IMR-90 (cell line): Measurements from ENCODE around the gene LRRC41. TPM values are rescaled to one million over a fixed set of nuclear protein-coding genes. Genes with fewer than 3 reads are reported as not detected.
A peak's percentile ranks its signal among the peaks of the same experiment; 100 is the strongest.
"Not testable (repeated sequence)": the region's sequence is repeated elsewhere in the genome, so short reads cannot be mapped to it uniquely, and the experiment has no call there.

Experiments used
- ATAC-seq: fragments of 200-7000 bp; cut with Tn5 transposase; 2 replicates; pipeline ENCODE4 v1.9.1; 2020; ENCODE audit warnings: low read depth, mild to moderate bottlenecking, moderate library complexity
- BruUV-seq: library from RNA; stranded (reverse); fragments of 400-500 nt; replicated peaks from 2 replicates; lab custom pipeline; 2021; lab: Mats Ljungman, UMichigan
- CTCF ChIA-PET: fragments of 300-600 bp; formaldehyde crosslinking; extraction: SDS; loops from one replicate; lab custom pipeline; 2021; ENCODE audit warnings: antibody characterized with exemption; lab: Yijun Ruan, JAX
- POLR2A ChIA-PET: fragments of 300-600 bp; sonication (Branson Sonifier 250); formaldehyde crosslinking; loops from one replicate; lab custom pipeline; 2022; ENCODE audit warnings: antibody characterized with exemption; ENCODE audit not compliant: unreplicated experiment; lab: Charles Lee
- DNase-seq: peaks from one replicate; pipeline ENCODE4 v3.0.0; 2013
- H2AFZ ChIP-seq: replicated peaks from 2 replicates; pipeline ENCODE3; 2013; ENCODE audit warnings: low read length, mild to moderate bottlenecking; ENCODE audit not compliant: poor library complexity
- H2AK5ac ChIP-seq: 2 replicates; pipeline ENCODE4 v1.6.1; 2013; ENCODE audit warnings: low read depth, low read length, inconsistent platforms
- H2AK9ac ChIP-seq: replicated peaks from 2 replicates; pipeline ENCODE3; 2013; ENCODE audit warnings: mild to moderate bottlenecking, low read depth, low read length, moderate library complexity; ENCODE audit not compliant: poor library complexity
- H2BK120ac ChIP-seq: 2 replicates; pipeline ENCODE4 v1.6.1; 2013; ENCODE audit warnings: low read depth, low read length, inconsistent platforms
- H2BK15ac ChIP-seq: 3 replicates; pipeline ENCODE4 v1.6.1; 2013; ENCODE audit warnings: low read depth, low read length, inconsistent platforms
- H2BK20ac ChIP-seq: 2 replicates; pipeline ENCODE4 v1.6.1; 2013; ENCODE audit warnings: low read depth, mild to moderate bottlenecking, inconsistent platforms, low read length, moderate library complexity
- H2BK5ac ChIP-seq: 2 replicates; pipeline ENCODE4 v1.6.1; 2013; ENCODE audit warnings: mild to moderate bottlenecking, low read depth, low read length, inconsistent platforms; ENCODE audit not compliant: poor library complexity, severe bottlenecking
- H3K14ac ChIP-seq: replicated peaks from 2 replicates; pipeline ENCODE4 v1.6.1; 2013; ENCODE audit warnings: low read depth, low read length, inconsistent platforms
- H3K18ac ChIP-seq: 2 replicates; pipeline ENCODE4 v1.6.1; 2013; ENCODE audit warnings: low read depth, low read length, control low read depth
- H3K23ac ChIP-seq: 2 replicates; pipeline ENCODE4 v1.6.1; 2013; ENCODE audit warnings: low read depth, low read length, inconsistent platforms
- H3K27ac ChIP-seq: 2 replicates; pipeline ENCODE4 v1.5.1; 2013; ENCODE audit warnings: mild to moderate bottlenecking, control low read depth, low read length; ENCODE audit not compliant: insufficient read depth
- H3K27me3 ChIP-seq: 2 replicates; pipeline ENCODE4 v1.6.1; 2013; ENCODE audit warnings: low read length; ENCODE audit not compliant: control insufficient read depth, insufficient read depth
- H3K36me3 ChIP-seq: 2 replicates; pipeline ENCODE4 v1.6.1; 2013; ENCODE audit warnings: low read length, mixed read lengths; ENCODE audit not compliant: control insufficient read depth, insufficient read depth
- H3K4ac ChIP-seq: 2 replicates; pipeline ENCODE4 v1.6.1; 2013; ENCODE audit warnings: low read depth, low read length, inconsistent platforms
- H3K4me1 ChIP-seq: 2 replicates; pipeline ENCODE4 v1.6.1; 2013; ENCODE audit warnings: low read length, mixed read lengths; ENCODE audit not compliant: control insufficient read depth, insufficient read depth
- H3K4me2 ChIP-seq: 2 replicates; pipeline ENCODE4 v1.6.1; 2013; ENCODE audit warnings: low read depth, mild to moderate bottlenecking, control low read depth, low read length, moderate library complexity
- H3K4me3 ChIP-seq: 2 replicates; pipeline ENCODE4 v1.5.1; 2013; ENCODE audit warnings: low read depth, mild to moderate bottlenecking, control low read depth, low read length, moderate library complexity; ENCODE audit not compliant: insufficient read depth
- H3K56ac ChIP-seq: 2 replicates; pipeline ENCODE4 v1.6.1; 2013; ENCODE audit warnings: low read length, inconsistent platforms; ENCODE audit not compliant: insufficient read depth; ENCODE audit errors: extremely low read depth
- H3K79me1 ChIP-seq, 2 experiments: 2 replicates each; pipeline ENCODE4 v1.6.1; 2013; ENCODE audit warnings: low read length in 2 of 2, inconsistent platforms in 1 of 2, low read depth in 1 of 2
- H3K9ac ChIP-seq: 2 replicates; pipeline ENCODE4 v1.6.1; 2013; ENCODE audit warnings: low read depth, low read length, control low read depth
- H3K9me1 ChIP-seq: 2 replicates; pipeline ENCODE4 v1.6.1; 2013; ENCODE audit warnings: low read length, inconsistent platforms; ENCODE audit not compliant: insufficient read depth
- H3K9me3 ChIP-seq: 2 replicates; pipeline ENCODE4 v1.6.1; 2013; ENCODE audit warnings: low read length; ENCODE audit not compliant: control insufficient read depth, insufficient read depth
- H4K20me1 ChIP-seq: 2 replicates; pipeline ENCODE4 v1.6.1; 2013; ENCODE audit warnings: low read length, inconsistent platforms; ENCODE audit not compliant: insufficient read depth
- H4K5ac ChIP-seq: 2 replicates; pipeline ENCODE4 v1.6.1; 2013; ENCODE audit warnings: mild to moderate bottlenecking, low read depth, low read length, control low read depth
- H4K8ac ChIP-seq, 2 experiments: 2 replicates each; pipeline ENCODE4 v1.6.1; 2013; ENCODE audit warnings: low read depth in 2 of 2, low read length in 2 of 2, control low read depth in 1 of 2, inconsistent platforms in 1 of 2
- H4K91ac ChIP-seq: 2 replicates; pipeline ENCODE4 v1.6.1; 2013; ENCODE audit warnings: low read depth, low read length, inconsistent platforms; ENCODE audit not compliant: insufficient read depth
- MAZ ChIP-seq: IDR thresholded peaks from 2 replicates; pipeline ENCODE4 v1.6.1; 2012; ENCODE audit warnings: low read depth, mild to moderate bottlenecking, low read length, improper control_type of control experiment, moderate library complexity, borderline replicate concordance
- SMC3 ChIP-seq: fragments of 150-350 bp; IDR thresholded peaks from 2 replicates; pipeline ENCODE4 v1.6.1; 2016; ENCODE audit warnings: low read depth, mild to moderate bottlenecking, antibody characterized with exemption, low read length, moderate library complexity
- WGBS, 2 experiments: methylation state at CpG; one replicate each; pipeline versions ENCODE4 v1.1.5 to v1.1.7; 2013; ENCODE audit warnings: missing lambda C conversion rate in 2 of 2; ENCODE audit not compliant: insufficient read length in 1 of 2; ENCODE audit errors: extremely low coverage in 2 of 2; 5-methylcytosine and 5-hydroxymethylcytosine counted together
- dilution Hi-C: fragments of 300-500 bp; cut with HindIII; formaldehyde crosslinking; loops from one replicate; pipeline ENCODE4 v1.14.3; 2018; ENCODE audit warnings: low sequenced_read_pairs; ENCODE audit not compliant: unreplicated experiment
- in situ Hi-C: fragments of 300-500 bp; cut with MboI; formaldehyde crosslinking; loops from 3 replicates; pipeline ENCODE4 v1.14.3; 2019; ENCODE audit warnings: low sequenced_read_pairs, inconsistent platforms, mixed read lengths
- intact Hi-C: fragments of 100-400 bp; cut with micrococcal nuclease; formaldehyde crosslinking; loops from 2 replicates; pipeline ENCODE4 v1.10.0; 2022
- polyA plus RNA-seq, 3 experiments: library from polyadenylated mRNA; depleted of rRNA; stranded (reverse); fragments of >200 nt; gene quantifications; 2 replicates each; pipeline ENCODE4 v1.2.3, GENCODE V29; 2012; ENCODE audit warnings: low replicate concordance in 1 of 3
- total RNA-seq: library from RNA; depleted of rRNA; stranded (reverse); fragments of >200 nt; gene quantifications from 2 replicates; pipeline ENCODE4 v1.2.3, GENCODE V29; 2012
- TF ChIP-seq, protein P1 (sequence below): conservative IDR thresholded peaks from 2 replicates; pipeline ENCODE4 v1.5.1; 2012; ENCODE audit warnings: mild to moderate bottlenecking, low read depth, low read length, improper control_type of control experiment

Gene LRRC41
- total and polyA plus RNA-seq, 2 of the 4 experiments (the other 2 are of a cell fraction): 67.6 to 83.2 TPM

- H3K4me2 ChIP-seq: no peak overlapping the region
- H2AK9ac ChIP-seq: no peak overlapping the region
- no TSS peak for BruUV-seq
- H3K79me1 ChIP-seq: peaks cover 13 to 23% of the 10 kb centered on the region in 2 experiments; a peak in 3 of 4 replicates
- H3K9me3 ChIP-seq: no peaks in the 10 kb centered on the region
- peak; percentile 5 for DNase-seq
- peak overlapping the region; percentile 68 for H2AFZ ChIP-seq
- H3K27me3 ChIP-seq: no peaks in the 10 kb centered on the region
- H2BK20ac ChIP-seq: no peak overlapping the region
- no peak overlapping the region for H2BK5ac ChIP-seq
- no peak overlapping the region for H3K9ac ChIP-seq
- H4K8ac ChIP-seq: no peak overlapping the region
- H3K23ac ChIP-seq: no peak overlapping the region
- dilution Hi-C loops (no loop called here), intact Hi-C loops (no loop called here), in situ Hi-C loops (no loop called here)
- no peak overlapping the region for H2BK15ac ChIP-seq
- POLR2A ChIA-PET: interaction anchor here (0.5 kb wide), 1 partner anchor 12 kb away, joined by 11 read pairs; no protein-coding TSS in a partner anchor
- peaks cover 7% of the 10 kb centered on the region; the same call in 1 of the 2 replicates for H3K9me1 ChIP-seq
- H4K20me1 ChIP-seq: no peaks in the 10 kb centered on the region
- CTCF ChIA-PET: interaction anchor here (0.6 to 2.3 kb wide), 11 partner anchors 8 to 882 kb away, joined by 3 to 14 read pairs (median 6); no protein-coding TSS in a partner anchor
- no peak overlapping the region for H3K14ac ChIP-seq
- H3K4ac ChIP-seq: no peak overlapping the region
- no peak overlapping the region for H4K5ac ChIP-seq
- H3K4me1 ChIP-seq: peaks cover 3% of the 10 kb centered on the region; the same call in 1 of the 2 replicates
- no peak overlapping the region for H3K27ac ChIP-seq
- no CpG with 5 or more reads among the region's 3 CpGs for WGBS, 2 experiments
- no peak overlapping the region for H3K18ac ChIP-seq
- H3K36me3 ChIP-seq: no peaks in the 10 kb centered on the region
- H2BK120ac ChIP-seq: no peak overlapping the region
- no peak for ATAC-seq
- H3K56ac ChIP-seq: no peak overlapping the region
- TF ChIP-seq, protein P1, sequence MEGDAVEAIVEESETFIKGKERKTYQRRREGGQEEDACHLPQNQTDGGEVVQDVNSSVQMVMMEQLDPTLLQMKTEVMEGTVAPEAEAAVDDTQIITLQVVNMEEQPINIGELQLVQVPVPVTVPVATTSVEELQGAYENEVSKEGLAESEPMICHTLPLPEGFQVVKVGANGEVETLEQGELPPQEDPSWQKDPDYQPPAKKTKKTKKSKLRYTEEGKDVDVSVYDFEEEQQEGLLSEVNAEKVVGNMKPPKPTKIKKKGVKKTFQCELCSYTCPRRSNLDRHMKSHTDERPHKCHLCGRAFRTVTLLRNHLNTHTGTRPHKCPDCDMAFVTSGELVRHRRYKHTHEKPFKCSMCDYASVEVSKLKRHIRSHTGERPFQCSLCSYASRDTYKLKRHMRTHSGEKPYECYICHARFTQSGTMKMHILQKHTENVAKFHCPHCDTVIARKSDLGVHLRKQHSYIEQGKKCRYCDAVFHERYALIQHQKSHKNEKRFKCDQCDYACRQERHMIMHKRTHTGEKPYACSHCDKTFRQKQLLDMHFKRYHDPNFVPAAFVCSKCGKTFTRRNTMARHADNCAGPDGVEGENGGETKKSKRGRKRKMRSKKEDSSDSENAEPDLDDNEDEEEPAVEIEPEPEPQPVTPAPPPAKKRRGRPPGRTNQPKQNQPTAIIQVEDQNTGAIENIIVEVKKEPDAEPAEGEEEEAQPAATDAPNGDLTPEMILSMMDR: peak; percentile 42
- no peak for TF ChIP-seq MAZ
- TF ChIP-seq SMC3: peak; percentile 41
- H2AK5ac ChIP-seq: no peak overlapping the region
- no peak overlapping the region for H3K4me3 ChIP-seq
- no peak overlapping the region for H4K91ac ChIP-seq
Measured at GRCh38 chr1:46244656-46245371, 58.6 kb downstream of the LRRC41 start.

- in situ Hi-C loops, H2AK9ac ChIP-seq, ATAC-seq, H3K27me3 ChIP-seq, H4K91ac ChIP-seq, H3K18ac ChIP-seq, H3K9me3 ChIP-seq, H2BK15ac ChIP-seq, H4K20me1 ChIP-seq, H3K27ac ChIP-seq, H2BK5ac ChIP-seq, H3K9ac ChIP-seq, DNase-seq, H4K5ac ChIP-seq, BruUV-seq, H2AK5ac ChIP-seq, H3K4me1 ChIP-seq, H2AFZ ChIP-seq, H3K4me2 ChIP-seq, intact Hi-C loops, H3K4ac ChIP-seq, H3K23ac ChIP-seq, H2BK20ac ChIP-seq, dilution Hi-C loops, H4K8ac ChIP-seq, H3K56ac ChIP-seq, POLR2A ChIA-PET, H2BK120ac ChIP-seq, H3K9me1 ChIP-seq, H3K14ac ChIP-seq, H3K36me3 ChIP-seq, H3K4me3 ChIP-seq: not testable (repeated sequence)
- WGBS, 2 experiments: 86% methylated on average over 1 of the region's 3 CpGs; no CpG with 5 or more reads in 1 of the 2 experiments
- CTCF ChIA-PET: interaction anchor here (0.6 to 2.3 kb wide), 2 partner anchors 9 to 588 kb away, joined by 3 to 9 read pairs; no protein-coding TSS in a partner anchor
- H3K79me1 ChIP-seq: peaks cover 4 to 13% of the 10 kb centered on the region in 2 experiments; a peak in 3 of 4 replicates
Measured at GRCh38 chr1:46243831-46244230, 59.6 kb downstream of the LRRC41 start.
